Medulla oblongata (tissue), 1 donor: ENCODE results near the gene IFNAR1.
"Not testable (repeated sequence)": the region's sequence is repeated elsewhere in the genome, so short reads cannot be mapped to it uniquely, and the experiment has no call there.

Source experiments
- DNase-seq: peaks from one replicate; pipeline ENCODE4 v3.0.0-alpha.2; 2015; ENCODE audit errors: extremely low spot score

Gene IFNAR1

GRCh38 chr21:33308586-33309490 is 15.9 kb upstream of the IFNAR1 start:
- no peak for DNase-seq

- no peak for DNase-seq
Observed at GRCh38 chr21:33309778-33310177, 15.0 kb upstream of the IFNAR1 start.

- no peak for DNase-seq
Observed at GRCh38 chr21:33312121-33312520, 12.6 kb upstream of the IFNAR1 start.

- no peak for DNase-seq
Observed at GRCh38 chr21:33313183-33313582, 11.6 kb upstream of the IFNAR1 start.

- DNase-seq: no peak
Observed at GRCh38 chr21:33313611-33314010, 11.2 kb upstream of the IFNAR1 start.

GRCh38 chr21:33314111-33314510 is 10.7 kb upstream of the IFNAR1 start:
- DNase-seq: no peak

- DNase-seq: no peak
Observed at GRCh38 chr21:33315946-33316710, 8.6 kb upstream of the IFNAR1 start.

GRCh38 chr21:33317145-33317544 is 7.6 kb upstream of the IFNAR1 start:
- DNase-seq: peak; percentile 16

- no peak for DNase-seq
Observed at GRCh38 chr21:33317786-33318486, 6.8 kb upstream of the IFNAR1 start.

GRCh38 chr21:33321005-33321404 is 3.8 kb upstream of the IFNAR1 start:
- DNase-seq: not testable (repeated sequence)

- DNase-seq: not testable (repeated sequence)
Observed at GRCh38 chr21:33323610-33324009, 1.2 kb upstream of the IFNAR1 start.

- peak; percentile 68 for DNase-seq
Observed at GRCh38 chr21:33325222-33326067, 675 bp downstream of the IFNAR1 start.

- no peak for DNase-seq
Observed at GRCh38 chr21:33327326-33327725, 2.6 kb downstream of the IFNAR1 start.

- DNase-seq: no peak
Observed at GRCh38 chr21:33327792-33328433, 3.1 kb downstream of the IFNAR1 start.

- DNase-seq: no peak
Observed at GRCh38 chr21:33330726-33331125, 6.0 kb downstream of the IFNAR1 start.

GRCh38 chr21:33332143-33332542 is 7.4 kb downstream of the IFNAR1 start:
- no peak for DNase-seq

GRCh38 chr21:33334191-33334590 is 9.4 kb downstream of the IFNAR1 start:
- DNase-seq: no peak

- no peak for DNase-seq
Observed at GRCh38 chr21:33334824-33335223, 10.1 kb downstream of the IFNAR1 start.

- no peak for DNase-seq
Observed at GRCh38 chr21:33339135-33339534, 14.4 kb downstream of the IFNAR1 start.

GRCh38 chr21:33339918-33340317 is 15.1 kb downstream of the IFNAR1 start:
- no peak for DNase-seq

GRCh38 chr21:33345751-33346238 is 21.0 kb downstream of the IFNAR1 start:
- DNase-seq: no peak
